Mucosa of rectum (tissue), 2 donors: Measurements from ENCODE around the gene SULT2B1.

ENCODE experiments used
- H3K27ac ChIP-seq, 2 donors: one replicate each; pipeline ENCODE4 v1.7.0; 2013; ENCODE audit warnings: inconsistent platforms in 2 of 2, low read depth in 2 of 2, low read length in 2 of 2
- H3K27me3 ChIP-seq, 2 donors: one replicate each; pipeline ENCODE4 v1.7.0; 2013; ENCODE audit warnings: low read length in 2 of 2; ENCODE audit not compliant: control insufficient read depth in 2 of 2, insufficient read depth in 2 of 2
- H3K36me3 ChIP-seq, 2 donors: one replicate each; pipeline ENCODE4 v1.7.0; 2013; ENCODE audit warnings: low read length in 2 of 2; ENCODE audit not compliant: control insufficient read depth in 2 of 2, insufficient read depth in 2 of 2
- H3K4me1 ChIP-seq, 2 donors: one replicate each; pipeline ENCODE4 v1.7.0; 2013; ENCODE audit warnings: low read length in 2 of 2, mild to moderate bottlenecking in 1 of 2; ENCODE audit not compliant: control insufficient read depth in 2 of 2, insufficient read depth in 2 of 2
- H3K4me3 ChIP-seq, 2 donors: one replicate each; pipeline ENCODE4 v1.7.0; 2013; ENCODE audit warnings: low read length in 2 of 2
- H3K9ac ChIP-seq, 2 donors: one replicate each; pipeline ENCODE4 v1.7.0; 2013; ENCODE audit warnings: low read length in 2 of 2, low read depth in 1 of 2, mild to moderate bottlenecking in 1 of 2
- H3K9me3 ChIP-seq, 2 donors: one replicate each; pipeline ENCODE4 v1.7.0; 2013; ENCODE audit warnings: low read length in 2 of 2; ENCODE audit not compliant: control insufficient read depth in 2 of 2
- donor health status: healthy.
- donor health status: Normal muscosa, but diverticular disease.

SULT2B1 gene

GRCh38 chr19:48633148-48634035 lies 81.4 kb downstream of the SULT2B1 start:
- Histone ChIP-seq H3K4me3 (peak overlapping the region; percentile 44 to 75), H3K4me1 (peaks cover 39 to 52% of the 10 kb centered on the region in 2 donors), H3K9ac (peak overlapping the region; percentile 14 to 39), H3K27me3 (no peaks in the 10 kb centered on the region), H3K9me3 (no peaks in the 10 kb centered on the region), H3K36me3 (peaks cover 8 to 18% of the 10 kb centered on the region in 2 donors), H3K27ac (peak overlapping the region; percentile 97 to 98)

GRCh38 chr19:48634036-48634342 lies 82.0 kb downstream of the SULT2B1 start:
- Histone ChIP-seq H3K4me1 (peaks cover 45 to 52% of the 10 kb centered on the region in 2 donors), H3K36me3 (peaks cover 6 to 18% of the 10 kb centered on the region in 2 donors), H3K27me3 (no peaks in the 10 kb centered on the region), H3K27ac (peak overlapping the region; percentile 97 to 98), H3K9me3 (no peaks in the 10 kb centered on the region), H3K4me3 (peak overlapping the region; percentile 44 to 75), H3K9ac (peak overlapping the region; percentile 18 to 39)

- Histone ChIP-seq H3K9me3 (no peaks in the 10 kb centered on the region), H3K27ac (peak overlapping the region; percentile 97 to 98), H3K4me3 (peak overlapping the region; percentile 54 to 75), H3K9ac (peak overlapping the region; percentile 49 to 71), H3K36me3 (peaks cover 6 to 16% of the 10 kb centered on the region in 2 donors), H3K27me3 (no peaks in the 10 kb centered on the region), H3K4me1 (peaks cover 47 to 51% of the 10 kb centered on the region in 2 donors)
Observed at GRCh38 chr19:48634424-48635262, 82.7 kb downstream of the SULT2B1 start.

- H3K4me1 ChIP-seq = peaks cover 42 to 47% of the 10 kb centered on the region in 2 donors
- no peaks in the 10 kb centered on the region for H3K9me3 ChIP-seq
- H3K27ac ChIP-seq = peak overlapping the region; percentile 97 to 98
- peaks cover 6 to 16% of the 10 kb centered on the region in 2 donors for H3K36me3 ChIP-seq
- peak overlapping the region; percentile 87 for H3K9ac ChIP-seq
- no peaks in the 10 kb centered on the region for H3K27me3 ChIP-seq
- H3K4me3 ChIP-seq = peak overlapping the region; percentile 86 to 89
Observed at GRCh38 chr19:48635263-48635965, 83.4 kb downstream of the SULT2B1 start.

- Histone ChIP-seq H3K4me1 (peaks cover 37 to 39% of the 10 kb centered on the region in 2 donors), H3K4me3 (peak overlapping the region; percentile 86 to 89), H3K36me3 (peaks cover 6 to 14% of the 10 kb centered on the region in 2 donors), H3K27ac (peak overlapping the region; percentile 97 to 98), H3K9ac (peak overlapping the region; percentile 87), H3K9me3 (no peaks in the 10 kb centered on the region), H3K27me3 (no peaks in the 10 kb centered on the region)
Observed at GRCh38 chr19:48635966-48636858, 84.2 kb downstream of the SULT2B1 start.

DNA sequence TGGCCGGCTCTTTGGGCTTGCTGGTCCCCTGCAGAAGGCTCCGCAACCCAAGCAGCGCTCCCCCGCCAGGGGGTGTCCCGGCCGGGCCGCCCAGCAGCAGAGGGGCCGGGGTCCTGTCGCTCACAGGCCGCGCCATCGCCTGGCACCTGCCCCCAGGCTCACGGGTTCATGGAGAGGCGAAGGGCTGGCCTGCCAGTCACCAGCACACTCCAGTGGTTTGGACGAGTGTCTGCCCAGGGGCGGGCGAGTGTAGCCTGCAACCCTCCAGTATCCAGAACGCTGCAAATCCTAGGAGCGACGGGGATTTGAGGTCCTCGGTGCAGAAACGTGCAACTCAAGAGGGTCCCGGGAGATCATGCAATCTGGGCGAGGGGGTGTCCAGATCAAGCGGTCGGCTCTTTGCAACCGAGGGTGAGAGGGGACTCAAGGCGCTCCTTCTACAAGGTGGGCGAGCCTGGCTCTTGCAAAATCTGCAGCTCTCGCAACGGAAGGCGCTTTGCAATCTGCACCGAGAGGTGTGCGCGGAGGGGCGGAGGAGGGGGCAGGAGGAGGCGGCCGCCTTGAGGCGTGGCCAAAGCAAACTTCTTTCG lies 85.0 kb downstream of the SULT2B1 start, which contains the start of gene DBP:
Gene DBP (minus strand): TSS at position 521 of the 590 bp plus-strand sequence. CDS start 385 bp downstream, at position 136.
- peak within 1 kb of the TSS; percentile 86 to 89 for H3K4me3 ChIP-seq
- H3K4me1 ChIP-seq = peaks cover 36 to 38% of the 10 kb centered on the region in 2 donors
- H3K36me3 ChIP-seq = peaks cover 3 to 8% of the 10 kb centered on the region in 2 donors
- peak within 1 kb of the TSS; percentile 97 to 98 for H3K27ac ChIP-seq
- H3K9me3 ChIP-seq = no peaks in the 10 kb centered on the region
- H3K27me3 ChIP-seq = no peaks in the 10 kb centered on the region
- peak within 1 kb of the TSS; percentile 87 for H3K9ac ChIP-seq

GRCh38 chr19:48637449-48637947 lies 85.5 kb downstream of the SULT2B1 start:
- Histone ChIP-seq H3K4me3 (peak overlapping the region; percentile 86 to 89), H3K36me3 (peaks cover 2 to 6% of the 10 kb centered on the region in 2 donors), H3K27ac (peak overlapping the region; percentile 97 to 98), H3K9ac (peak overlapping the region; percentile 87), H3K4me1 (peaks cover 35 to 36% of the 10 kb centered on the region in 2 donors), H3K9me3 (no peaks in the 10 kb centered on the region), H3K27me3 (no peaks in the 10 kb centered on the region)

DNA sequence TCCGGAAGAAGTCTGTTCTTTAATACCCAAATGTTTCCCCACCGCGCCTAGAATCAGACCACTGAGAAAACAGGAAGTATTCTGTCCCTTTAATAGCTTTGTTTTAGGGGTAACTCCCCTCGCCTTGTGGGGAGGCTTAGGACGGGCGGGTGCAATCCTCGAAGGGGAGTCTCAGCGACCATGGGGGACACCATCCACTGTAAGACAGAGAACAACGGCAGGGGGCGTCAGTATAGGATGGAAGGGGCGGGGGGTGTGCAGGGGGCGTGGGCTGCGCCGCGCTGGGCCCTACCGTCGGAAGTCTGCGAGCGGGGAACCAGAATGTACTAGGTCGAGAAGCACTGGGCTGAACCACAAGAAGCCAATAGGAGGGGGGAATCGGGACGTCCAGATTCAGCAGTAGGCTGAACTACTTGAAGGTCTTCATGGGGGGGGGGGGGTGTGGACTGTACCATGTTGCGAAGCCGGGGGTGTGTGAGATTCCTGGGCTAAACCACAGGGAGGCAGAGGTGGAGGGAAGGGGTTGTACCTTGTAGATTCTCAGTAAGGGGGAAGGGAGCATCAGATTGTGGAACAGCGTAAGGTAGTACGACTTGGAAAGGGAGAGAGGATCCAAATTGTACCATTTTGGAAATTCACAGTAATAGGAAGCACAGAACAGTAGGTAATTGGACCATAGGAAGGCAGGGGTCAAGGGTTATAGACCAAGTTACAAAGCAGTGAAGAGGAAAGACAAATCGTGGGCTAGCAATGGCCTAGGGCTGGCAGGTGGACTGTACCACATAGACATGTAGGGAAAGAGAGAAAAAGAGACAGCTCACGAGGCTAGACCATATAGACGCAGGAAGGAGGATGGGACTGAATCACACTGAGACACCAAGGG lies 86.2 kb downstream of the SULT2B1 start:
- H3K27ac ChIP-seq = peak overlapping the region; percentile 97 to 98
- no peaks in the 10 kb centered on the region for H3K9me3 ChIP-seq
- peak overlapping the region; percentile 85 to 87 for H3K9ac ChIP-seq
- H3K4me1 ChIP-seq = peaks cover 28 to 29% of the 10 kb centered on the region in 2 donors
- H3K36me3 ChIP-seq = no peaks in the 10 kb centered on the region
- H3K27me3 ChIP-seq = no peaks in the 10 kb centered on the region
- H3K4me3 ChIP-seq = peak overlapping the region; percentile 86 to 89
